PC-9 (cell line): ENCODE results near the gene HHEX.

Experiments
- CTCF ChIP-seq: fragments of 200-600 bp; sonication (generic); conservative IDR thresholded peaks from 2 replicates; pipeline ENCODE4 v1.6.1; 2017; ENCODE audit warnings: mixed run types, antibody characterized with exemption, mild to moderate bottlenecking, moderate library complexity
- EZH2 ChIP-seq: fragments of 200-600 bp; sonication (generic); IDR thresholded peaks from 2 replicates; pipeline ENCODE4 v1.8.0; 2017; ENCODE audit warnings: antibody characterized with exemption, low read depth

GRCh38 chr10:92688927-92689662, 660 bp upstream of the HHEX start:
- TF ChIP-seq CTCF (no peak), EZH2 (no peak)
